NCI-H1436 treated with DMSO at 0.1 percent for 48 hours (cell line): ENCODE results near the gene ZCRB1.

Experiments used
- DNase-seq: peaks from one replicate; lab custom pipeline; 2025; lab: John Stamatoyannopoulos, UW

The ZCRB1 gene

DNA sequence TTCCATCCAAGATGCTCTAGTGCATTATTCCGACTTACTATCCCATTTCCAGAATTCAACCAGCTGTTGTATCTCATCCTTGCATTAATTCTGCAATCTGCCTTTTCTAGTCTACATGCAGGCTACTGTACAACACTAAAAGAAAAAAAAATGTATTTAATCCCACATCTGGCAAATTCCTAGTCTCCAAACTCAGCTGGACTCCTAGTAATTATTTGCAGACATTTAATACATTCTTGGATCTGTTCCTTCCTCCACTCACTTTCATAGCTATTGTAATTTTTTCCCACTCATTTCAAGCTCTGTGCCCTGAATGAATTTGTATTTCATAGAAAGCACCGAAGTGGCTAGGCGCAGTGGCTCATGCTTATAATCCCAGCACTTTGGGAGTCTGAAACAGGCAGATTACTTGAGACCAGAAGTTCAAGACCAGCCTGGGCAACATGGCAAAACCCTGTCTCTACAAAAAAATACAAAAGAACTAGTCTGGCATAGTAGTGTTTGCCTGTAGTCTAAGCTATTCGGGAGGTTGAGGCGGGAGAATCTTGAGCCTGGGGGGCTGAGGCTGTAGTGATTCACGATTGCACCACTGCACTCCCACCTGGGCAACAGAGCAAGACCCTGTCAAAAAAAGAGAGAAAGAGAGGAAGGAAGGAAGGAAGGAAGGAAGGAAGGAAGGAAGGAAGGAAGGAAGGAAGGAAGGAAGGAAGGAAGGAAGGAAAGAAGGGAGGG lies 48.3 kb downstream of the ZCRB1 start:
- no peak for DNase-seq

DNA sequence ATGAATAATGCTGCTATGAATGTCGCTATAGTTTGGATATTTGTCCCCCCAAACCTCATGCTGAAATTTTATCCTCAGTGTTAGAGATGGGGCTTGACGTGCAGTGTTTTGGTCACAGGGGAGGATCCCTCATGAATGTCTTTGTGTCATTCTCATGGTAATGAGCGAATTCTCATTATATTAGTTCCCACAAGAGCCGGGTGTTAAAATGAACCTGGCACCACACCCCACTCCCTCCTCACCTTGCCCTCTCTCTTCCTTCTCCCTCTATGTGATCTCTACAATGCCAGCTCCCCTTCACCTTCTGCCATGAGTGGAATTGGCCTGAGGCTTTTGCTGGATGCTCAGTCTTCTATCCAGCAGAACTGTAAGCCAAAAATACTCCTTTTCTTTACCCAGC lies 50.4 kb downstream of the ZCRB1 start:
- no peak for DNase-seq

- no peak for DNase-seq
Observed at GRCh38 chr12:42273706-42274105, 52.2 kb downstream of the ZCRB1 start.

DNA sequence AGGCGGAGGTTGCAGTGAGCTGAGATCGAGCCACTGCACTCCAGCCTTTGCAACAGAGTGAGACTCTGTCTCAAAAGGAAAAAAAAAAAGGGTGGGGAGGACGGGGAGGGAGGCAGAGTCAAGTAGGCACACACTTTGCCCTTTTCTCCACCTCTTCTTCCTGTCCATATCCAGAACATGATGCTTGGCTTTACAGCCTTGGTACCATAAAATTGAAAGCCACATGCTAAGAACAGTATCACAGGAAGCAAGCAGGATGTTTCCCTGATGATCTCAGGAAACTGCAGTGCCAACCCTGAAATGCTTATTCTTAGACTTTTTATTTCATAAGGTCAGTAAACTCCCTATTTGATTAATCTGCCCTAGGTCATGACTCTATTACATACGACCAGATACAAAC lies 55.3 kb downstream of the ZCRB1 start:
- DNase-seq, result no peak

DNA sequence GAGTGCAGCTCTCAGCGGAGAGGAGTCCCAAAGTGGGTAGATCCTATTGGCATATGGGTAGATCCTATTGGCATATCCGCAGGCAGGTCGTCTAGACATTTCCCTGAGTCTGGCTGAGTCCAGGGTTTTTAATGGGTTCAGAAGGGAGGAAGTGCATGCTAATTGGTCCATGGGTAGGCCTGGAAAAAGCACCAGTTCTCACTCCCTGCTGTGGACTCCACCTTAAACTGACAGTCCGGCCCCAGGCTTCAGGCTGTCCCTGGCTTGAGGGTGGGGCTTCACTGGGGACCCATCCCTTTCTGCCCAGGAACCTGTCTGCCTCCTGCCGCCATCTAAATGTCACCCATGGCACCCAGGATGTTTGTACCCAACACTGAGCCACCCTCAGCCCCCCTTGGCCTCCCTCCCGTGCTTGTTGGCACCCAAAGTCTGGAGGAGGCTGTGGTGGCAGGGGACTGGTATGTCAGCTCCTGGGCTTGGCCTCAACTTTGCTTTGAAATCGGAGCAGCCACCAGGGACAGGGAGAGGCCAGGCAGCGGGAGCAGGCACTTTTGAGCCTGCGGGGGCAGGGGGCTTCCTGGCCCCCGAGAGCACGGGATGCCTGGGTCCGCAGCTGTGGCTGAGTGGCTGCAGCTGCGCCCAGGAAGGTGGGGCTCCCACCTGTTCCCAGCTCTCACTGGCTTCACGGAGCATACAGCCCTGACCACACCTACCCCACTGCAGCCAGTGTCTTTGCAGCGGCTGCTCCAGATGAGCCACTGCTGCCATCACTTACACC lies 58.3 kb downstream of the ZCRB1 start:
- DNase-seq, result no peak

DNA sequence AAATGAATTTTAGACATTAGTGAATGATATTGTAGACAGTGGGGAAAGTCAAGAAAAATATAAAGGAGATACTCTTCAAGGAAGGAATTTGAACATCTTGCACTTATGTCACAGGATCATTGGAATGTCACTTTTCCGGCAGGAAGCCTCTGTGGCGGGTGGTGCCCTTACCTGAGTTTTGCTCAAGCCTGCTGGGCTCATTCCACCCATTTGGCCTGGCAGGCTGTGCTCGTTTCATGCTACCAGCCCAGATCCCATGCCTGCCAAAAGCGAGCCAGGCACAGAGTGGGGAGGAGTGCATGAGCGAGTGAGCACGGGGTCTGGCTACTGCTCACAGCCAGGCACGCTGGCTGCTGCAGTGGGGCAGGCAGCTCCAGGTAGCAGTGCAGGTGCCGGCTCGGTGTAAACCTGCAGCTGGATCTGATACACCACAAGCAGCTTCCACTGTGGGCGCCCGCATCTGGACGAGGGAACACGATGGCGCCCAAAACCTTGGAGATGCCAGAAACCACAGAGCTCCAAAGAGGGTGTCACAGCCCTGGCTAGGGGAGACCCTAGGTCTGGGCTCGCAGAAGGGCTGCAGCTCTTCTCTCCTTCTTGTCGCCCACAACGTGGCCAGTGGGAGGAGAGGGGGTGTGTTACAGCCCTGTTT lies 59.2 kb downstream of the ZCRB1 start:
- DNase-seq, result no peak

GRCh38 chr12:42262271-42262670 lies 63.6 kb downstream of the ZCRB1 start:
- no peak for DNase-seq
